HG03460 (cell line): Measurements from ENCODE around the gene DIDO1.
A peak's percentile ranks its signal among the peaks of the same experiment; 100 is the strongest.

ENCODE experiments used
- ATAC-seq: cut with Tn5 transposase; IDR thresholded peaks from one replicate; pipeline ENCODE4 v1.9.1; 2021; ENCODE audit not compliant: unreplicated experiment

Gene DIDO1

DNA sequence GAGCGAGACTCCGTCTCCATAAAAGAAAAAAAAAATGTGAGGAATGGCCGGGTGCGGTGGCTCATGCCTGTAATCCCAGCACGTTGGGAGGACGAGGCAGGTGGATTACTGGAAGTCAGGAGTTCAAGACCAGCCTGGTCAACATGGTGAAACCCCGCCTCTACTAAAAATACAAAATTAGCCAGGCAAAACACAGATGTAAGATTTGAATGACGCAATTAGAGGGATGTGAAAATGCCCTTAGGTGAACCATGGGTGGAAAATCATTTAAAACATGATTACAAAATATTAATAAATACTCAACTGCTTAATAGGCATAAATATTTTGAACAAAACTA, 88.5 kb downstream of the DIDO1 start:
- ATAC-seq = no peak

DNA sequence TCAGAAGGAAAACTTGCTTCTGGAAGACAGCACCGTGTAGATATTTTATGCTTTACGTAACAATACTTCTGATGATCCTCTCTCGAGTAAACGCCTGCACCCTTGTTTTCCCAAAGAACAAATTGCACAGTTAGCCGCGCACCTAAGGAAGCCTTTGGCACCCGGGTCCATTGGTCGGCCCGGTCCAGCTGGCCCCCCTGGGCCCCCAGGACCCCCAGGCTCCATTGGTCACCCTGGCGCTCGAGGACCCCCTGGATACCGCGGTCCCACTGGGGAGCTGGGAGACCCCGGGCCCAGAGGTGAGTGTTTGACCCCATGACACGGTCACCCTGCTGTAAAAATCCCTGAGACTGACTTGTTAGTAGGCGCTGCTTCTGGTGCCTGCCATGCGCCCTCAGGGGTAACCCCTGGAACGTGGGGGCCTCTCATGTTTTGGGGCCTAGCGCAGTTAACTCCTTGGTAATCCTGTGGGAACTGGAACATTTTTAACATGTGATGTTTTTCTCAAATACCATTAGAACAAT, 89.3 kb downstream of the DIDO1 start:
- ATAC-seq = no peak

DNA sequence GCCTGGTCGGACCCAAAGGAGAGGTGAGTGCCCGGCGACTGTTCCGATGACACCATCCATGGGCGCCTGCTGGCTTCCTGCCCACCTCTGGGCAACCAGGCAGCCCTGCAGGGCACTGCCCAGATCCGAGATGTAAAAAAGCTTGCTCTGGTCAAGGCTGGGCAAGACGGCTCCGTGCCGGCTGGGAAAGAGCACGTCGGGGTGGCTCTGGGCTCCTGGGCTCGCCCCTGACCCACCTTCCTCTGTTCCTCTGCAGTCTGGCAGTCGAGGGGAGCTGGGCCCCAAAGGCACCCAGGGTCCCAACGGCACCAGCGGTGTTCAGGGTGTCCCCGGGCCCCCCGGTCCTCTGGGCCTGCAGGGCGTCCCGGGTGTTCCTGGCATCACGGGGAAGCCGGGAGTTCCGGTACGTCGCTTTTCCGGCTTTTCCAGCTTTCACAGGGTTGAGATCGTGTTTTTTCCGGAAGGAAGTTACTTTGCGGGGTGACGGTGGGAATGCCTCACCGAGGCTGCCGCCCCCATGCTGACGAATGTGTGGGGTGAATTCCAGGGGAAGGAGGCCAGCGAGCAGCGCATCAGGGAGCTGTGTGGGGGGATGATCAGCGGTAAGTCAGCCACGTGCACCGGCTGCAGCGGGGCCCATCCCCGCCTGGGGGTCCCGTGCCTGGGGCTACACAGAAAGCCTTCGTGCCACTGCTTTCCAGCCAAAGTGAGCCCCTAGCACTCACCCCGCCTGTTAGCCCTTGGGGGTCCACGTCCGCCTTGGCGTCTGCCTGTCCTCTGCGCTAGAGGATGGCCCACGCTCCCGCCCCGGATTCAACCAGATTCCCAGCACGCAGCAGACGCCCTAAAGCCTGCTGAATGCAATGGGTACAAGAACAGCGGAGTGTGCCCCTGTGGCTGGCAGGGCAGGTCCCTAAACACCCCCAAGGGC, 90.1 kb downstream of the DIDO1 start:
- no peak for ATAC-seq

DNA sequence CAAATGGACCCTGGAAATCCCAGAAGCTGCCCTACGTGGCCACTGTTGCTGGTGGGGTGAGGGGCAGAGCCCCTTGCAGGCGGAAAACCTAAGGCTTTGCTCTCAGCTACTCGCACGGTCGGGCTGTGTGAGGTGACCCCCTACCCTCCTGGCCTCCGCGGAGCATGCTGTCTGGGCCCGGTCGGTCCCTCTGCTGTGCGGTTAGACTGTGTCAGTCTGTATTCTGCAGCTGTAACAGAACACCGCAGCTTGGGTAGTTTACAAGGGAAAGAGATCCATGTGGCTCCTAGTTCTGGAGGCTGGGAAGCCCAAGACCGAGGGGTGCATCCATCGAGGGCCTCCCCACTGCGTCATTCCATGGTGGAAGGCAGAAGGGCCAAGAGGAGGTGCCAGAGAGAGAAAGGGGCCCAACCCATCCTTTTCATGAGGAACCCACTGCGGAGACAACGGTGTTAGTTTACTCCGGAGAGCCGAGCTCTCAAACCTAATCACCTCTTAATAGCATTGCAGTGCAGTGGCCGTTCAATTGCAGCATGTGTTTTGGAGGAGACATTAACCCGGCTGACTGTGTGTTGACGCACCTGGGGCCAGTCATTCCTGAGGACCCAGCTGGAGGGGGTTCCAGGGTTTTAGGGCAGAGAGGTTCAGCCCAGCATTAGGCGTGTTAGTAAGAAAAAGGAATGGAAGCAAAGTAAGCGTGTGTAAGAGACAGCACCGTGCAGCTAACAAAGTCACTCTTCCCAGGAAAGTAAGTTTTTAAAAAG, 91.2 kb downstream of the DIDO1 start:
- ATAC-seq = no peak

DNA sequence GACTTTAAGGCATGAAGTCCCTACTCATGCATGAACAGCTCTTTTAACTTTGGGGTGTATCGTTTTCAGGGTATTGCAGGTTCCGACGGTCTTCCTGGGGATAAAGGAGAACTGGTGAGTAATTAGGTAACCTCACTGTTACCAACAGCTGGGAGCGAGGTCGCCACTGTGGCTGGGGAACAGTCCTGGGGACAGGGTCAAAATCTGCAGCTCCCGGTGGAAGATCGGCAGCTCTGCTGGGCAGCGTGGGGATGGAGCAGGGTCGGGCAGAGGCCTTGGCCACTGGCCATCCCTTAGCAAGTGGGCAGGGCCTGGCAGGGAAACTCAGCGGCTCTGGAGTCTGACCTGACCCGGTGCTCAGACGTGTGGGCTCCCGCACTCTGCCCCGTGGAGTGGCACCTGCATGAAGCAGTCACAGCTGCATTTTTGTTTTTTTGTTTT, 93.3 kb downstream of the DIDO1 start:
- ATAC-seq = peak; percentile 24

DNA sequence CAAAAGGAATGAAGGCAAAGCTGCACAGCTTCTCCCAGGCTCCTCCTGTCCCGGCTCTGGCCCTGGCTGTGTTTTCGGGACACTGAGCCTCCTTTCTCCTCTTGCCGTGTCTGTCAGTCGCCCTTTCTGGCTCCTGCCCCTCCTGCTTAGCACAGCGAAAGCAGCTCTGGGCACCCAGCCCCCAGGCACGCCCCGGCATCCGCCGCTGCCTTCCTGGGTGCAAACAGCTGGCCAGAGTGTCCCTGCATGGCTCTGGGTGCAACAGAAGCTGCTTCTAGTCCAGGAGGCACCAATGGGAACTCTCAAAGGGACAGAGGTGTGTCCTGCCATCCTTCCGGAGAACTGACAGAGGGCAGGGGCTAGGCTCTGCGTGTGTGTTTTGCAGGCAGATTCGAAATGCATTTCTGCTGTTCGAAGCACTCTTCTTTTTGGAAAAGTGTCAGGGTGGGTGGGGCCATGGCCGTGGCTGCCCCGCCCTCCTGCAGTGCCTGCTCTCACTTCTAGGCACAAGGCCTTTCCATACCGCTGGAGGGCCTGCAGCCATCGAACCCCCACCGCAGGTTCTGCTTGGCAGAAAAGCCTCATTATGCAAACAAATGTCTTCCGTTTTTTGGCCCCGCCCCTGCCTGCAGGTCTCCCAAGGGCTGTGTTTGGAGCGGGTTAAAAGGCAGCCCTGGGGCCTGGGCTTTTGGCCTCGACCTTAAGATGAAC, 93.9 kb downstream of the DIDO1 start:
- peak; percentile 70 for ATAC-seq

DNA sequence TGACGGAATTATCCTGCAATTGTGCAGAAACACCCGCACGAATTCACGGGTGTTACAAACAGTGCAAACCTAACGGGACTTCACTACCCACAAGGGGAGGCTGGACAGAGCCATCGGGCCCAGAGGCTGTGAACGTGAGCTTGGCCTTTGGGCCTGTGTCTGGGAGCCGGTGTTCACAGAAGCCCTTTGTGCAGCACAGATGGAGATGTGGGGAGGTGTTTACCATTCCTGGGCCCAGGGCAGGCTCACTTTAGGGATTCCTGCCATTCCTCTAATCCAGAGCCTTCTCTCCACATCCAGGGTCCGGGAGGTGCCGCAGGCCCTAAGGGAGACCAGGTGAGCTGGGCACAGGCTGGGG, 94.5 kb downstream of the DIDO1 start:
- ATAC-seq = no peak

DNA sequence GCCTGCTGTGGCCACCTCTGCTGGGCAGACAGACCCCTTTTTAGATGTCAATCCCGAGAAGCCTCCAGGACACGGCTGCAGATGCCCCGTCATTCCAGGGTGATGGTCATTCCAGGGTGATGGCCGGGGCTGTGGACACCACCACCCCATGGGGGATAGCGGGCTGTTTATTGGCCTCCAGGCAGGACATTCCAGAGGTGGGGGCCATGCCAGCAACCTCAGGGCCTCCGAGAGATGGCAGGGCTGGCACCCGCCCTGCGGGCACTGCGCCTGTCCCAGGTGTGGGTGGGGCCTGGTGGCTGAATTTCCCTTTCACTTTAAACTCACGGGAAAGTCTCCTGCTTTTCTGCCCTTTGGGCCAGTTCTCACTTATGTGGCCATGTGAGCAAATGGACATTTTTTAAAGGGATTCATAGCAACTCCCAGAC, 94.9 kb downstream of the DIDO1 start:
- ATAC-seq = no peak

DNA sequence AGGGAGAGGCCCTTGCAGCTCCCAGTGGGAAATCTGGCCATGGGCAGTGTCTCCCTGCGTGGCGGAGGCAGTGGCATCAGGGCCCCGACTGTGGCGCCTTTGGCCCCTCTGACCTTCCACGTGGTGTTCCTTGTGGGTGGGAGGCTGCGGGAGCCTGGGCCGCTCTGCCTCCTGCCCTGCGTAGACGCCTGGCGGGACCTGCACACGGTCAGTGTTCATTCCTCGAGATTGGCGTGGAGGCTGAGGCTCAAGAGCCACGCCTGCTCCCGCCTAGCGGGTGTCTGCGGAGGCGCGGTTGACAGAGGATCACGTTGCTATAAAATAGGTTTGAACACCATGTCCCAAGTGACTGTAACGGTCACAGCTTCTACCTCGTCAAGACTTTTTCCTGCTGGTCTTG, 95.5 kb downstream of the DIDO1 start:
- ATAC-seq = no peak

DNA sequence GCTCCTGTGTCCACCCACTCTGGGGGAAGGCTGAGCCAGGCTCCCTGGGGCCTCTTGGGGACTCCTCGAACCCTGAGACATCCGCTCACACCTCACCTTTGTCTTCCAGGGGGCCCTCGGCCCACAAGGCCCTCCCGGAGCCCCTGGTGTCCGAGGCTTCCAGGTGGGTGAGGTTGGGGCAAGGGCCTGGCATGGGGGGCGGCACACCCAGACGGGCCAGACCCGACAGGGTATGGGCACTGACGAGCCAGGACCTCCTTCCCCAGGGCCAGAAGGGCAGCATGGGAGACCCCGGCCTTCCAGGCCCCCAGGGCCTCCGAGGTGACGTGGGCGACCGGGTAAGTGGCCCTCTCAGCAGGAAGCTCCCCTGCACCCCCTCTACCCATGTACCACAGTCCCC, 96.1 kb downstream of the DIDO1 start:
- ATAC-seq = no peak

DNA sequence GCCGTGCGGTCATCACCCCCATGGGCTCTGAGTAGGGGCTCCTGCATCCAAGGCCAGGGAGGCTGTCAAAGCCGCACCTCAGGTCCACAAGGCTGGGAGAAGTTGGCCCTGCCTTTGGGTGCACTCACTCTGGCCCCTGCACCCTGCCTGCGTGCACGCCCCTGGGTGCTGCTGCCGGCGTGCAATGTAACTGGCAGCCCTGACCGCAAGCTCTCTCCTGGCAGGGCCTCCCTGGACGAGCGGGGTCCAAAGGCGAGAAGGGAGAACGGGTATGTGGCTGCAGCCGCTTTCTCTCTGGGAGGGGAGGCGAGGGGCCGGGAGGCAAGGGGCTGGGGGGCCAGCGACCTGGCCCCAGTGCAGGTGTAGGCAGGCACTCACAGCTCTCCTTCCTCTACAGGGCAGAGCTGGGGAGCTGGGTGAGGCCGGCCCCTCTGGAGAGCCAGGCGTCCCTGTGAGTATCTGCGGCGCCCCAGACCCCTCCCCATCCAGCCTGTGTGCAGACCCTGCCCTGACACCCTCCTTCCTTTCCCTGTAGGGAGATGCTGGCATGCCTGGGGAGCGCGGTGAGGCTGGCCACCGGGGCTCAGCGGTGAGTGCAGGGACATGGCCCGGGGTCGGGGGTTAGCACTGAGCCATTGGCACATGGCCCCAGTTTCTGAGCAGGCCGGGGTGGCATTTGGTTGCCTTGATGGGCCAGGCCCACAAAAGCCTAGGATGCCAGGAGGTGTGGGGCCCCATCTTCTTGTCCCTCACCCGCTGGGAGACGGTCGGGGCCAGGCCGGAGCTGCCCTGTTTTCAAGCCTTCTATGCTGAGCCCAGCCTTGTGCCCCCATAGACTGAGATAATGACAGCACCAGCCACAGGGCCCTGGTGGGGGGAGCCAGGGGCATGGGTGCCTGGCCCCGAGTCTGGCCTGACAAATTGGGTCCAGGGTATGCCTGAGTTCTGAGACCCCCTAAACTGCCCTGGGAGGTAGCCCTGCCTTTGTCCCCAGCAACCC, 96.8 kb downstream of the DIDO1 start:
- no peak for ATAC-seq

DNA sequence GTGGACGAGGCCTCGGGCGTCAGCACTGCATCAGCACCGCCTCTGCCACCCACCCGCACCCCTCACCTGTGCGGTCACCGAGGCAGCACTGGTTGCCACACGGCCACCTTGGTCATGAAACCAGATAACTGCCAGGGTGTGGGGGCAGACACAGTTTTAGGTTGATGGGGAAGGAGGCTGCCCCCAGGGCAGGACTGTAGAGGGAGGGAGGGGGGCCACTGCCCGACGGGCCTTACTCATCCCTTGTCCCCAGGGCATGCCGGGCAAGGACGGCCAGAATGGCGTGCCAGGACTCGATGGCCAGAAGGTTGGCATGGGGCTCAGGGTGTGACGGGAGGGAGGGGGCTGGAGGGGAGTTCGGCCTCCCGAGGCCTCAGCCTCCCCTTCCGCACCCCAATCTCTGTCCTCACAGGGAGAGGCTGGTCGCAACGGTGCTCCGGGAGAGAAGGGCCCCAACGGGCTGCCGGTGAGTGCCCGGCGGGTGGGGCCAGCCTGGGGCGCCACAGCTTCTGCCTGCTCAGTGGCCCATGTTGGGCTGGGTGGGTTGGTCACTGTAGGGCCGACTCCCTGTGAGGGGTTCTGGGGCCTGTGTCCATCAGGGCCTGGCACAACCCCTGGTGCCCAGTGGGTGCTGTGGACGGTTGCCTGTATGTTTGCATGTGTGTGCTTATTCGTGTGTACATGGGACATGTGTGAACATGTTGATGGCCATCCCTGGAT, 97.6 kb downstream of the DIDO1 start:
- ATAC-seq = no peak

DNA sequence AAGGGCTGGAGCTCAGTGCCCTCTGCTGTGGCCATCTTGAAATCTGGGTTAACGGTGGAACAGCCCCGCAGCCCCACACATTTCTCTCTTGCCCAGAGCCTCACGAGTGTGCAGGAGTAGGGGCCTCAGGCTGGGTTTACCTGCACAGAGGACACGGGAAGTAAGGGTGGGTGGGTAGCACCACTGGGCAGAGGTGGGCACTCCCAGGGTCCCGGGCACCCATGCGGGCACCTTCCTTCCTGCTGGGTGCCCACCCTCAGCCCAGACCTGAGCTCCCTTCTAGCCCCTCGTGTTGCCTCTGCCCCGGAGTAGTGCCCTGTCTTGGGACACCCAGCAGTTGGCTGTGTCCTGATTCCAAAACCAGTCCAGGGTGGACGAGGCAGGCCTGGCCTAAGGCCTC, 98.3 kb downstream of the DIDO1 start:
- ATAC-seq = no peak
